Left hindlimb (tissue), 1 donor: Measurements from ENCODE around the gene NR3C2.
"Not testable (repeated sequence)": the region's sequence is repeated elsewhere in the genome, so short reads cannot be mapped to it uniquely, and the experiment has no call there.

ENCODE experiments used
- DNase-seq: peaks from one replicate; pipeline ENCODE4 v3.0.0-alpha.2; 2018

Gene NR3C2

DNA sequence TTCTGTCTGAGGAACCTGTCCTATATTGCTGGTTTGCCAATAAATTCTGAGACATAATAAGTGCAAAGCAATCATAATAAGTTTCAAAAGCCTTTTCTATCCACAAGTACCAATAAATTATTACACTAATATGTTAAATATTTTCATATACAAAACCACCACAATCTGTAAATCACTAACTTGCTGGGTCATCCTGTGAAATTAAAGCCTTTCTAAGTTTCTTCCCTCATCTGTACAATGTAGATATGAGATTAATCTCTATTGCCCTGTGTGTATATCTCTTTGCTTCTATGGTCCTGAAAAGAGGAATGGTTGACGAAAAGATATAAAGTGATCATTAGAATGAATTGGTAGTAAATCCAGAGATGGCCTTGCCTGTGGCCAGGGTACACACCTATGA is 231.6 kb downstream of the NR3C2 start:
- no peak for DNase-seq

DNA sequence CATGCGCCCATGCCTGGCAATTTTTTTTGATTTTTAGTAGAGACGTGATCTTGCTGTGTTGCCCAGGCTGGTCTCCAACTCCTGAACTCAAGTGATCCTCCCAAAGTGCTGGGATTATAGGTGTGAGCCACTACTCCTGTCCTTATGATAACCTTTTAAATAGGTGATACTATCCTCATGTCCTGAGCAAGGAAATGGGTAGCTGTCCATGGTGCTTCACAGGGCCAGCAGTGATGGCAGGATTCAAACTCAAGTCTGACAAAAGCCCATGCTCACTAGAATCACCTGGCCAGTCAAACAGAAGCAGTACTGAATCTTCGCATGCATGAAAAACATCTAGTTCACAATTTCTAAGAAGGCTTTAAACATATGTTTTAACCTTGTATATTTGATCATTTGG is 235.1 kb downstream of the NR3C2 start:
- no peak for DNase-seq

DNA sequence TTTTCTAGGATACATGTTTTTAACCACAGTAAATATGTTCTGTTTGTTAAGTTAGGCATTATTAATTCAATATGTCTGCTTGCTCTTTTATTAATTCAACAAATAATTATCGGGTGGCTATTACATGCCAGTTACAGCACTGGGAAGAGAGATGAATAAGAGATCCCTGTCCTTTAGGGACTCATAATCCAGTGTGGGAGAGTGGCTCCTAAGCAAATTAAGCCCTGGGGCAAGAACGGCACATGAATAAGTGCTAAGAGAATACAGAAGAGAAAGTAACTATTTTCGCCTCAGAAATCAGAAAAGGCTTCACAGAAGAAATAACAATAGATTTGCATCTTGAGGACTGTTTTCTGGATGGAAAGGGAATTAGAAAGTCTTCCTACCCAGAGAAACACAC is 236.7 kb downstream of the NR3C2 start:
- no peak for DNase-seq

DNA sequence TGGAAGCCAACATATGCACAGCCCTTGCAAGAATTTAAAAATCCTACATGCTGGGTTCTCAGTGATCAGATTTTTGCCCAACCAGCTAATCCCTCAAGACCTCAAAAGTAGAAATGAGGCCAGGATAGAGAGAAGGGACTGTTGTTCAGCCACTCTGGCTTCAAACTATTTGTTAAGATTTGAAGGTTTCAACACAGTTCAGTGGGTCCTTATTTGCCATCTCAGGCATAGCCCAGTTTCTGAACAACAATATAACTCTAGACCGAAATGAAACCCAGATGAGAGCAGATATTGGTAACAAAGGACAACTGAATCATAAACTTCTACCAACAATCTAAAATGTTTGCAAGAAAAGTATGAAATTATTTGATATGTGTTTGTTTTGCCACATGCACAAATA is 237.3 kb downstream of the NR3C2 start:
- no peak for DNase-seq

DNA sequence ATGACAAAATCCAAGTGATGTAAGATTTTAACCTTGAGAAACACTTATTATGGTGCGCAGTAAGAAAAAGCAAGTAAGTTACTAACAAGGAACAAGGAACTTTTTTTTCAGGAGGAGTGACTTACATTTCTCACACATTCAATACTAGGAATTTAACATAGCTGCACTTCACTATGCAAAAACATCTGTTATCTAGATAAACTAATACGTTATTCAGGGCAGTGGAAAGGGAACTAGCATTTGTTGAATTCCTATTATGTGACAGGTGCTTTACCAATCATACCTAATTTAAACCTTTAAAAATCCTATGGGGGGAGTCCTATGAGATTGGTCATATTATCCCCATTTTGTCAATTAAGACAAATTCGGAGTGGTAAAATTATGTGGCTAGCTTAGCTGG is 238.0 kb downstream of the NR3C2 start:
- no peak for DNase-seq

DNA sequence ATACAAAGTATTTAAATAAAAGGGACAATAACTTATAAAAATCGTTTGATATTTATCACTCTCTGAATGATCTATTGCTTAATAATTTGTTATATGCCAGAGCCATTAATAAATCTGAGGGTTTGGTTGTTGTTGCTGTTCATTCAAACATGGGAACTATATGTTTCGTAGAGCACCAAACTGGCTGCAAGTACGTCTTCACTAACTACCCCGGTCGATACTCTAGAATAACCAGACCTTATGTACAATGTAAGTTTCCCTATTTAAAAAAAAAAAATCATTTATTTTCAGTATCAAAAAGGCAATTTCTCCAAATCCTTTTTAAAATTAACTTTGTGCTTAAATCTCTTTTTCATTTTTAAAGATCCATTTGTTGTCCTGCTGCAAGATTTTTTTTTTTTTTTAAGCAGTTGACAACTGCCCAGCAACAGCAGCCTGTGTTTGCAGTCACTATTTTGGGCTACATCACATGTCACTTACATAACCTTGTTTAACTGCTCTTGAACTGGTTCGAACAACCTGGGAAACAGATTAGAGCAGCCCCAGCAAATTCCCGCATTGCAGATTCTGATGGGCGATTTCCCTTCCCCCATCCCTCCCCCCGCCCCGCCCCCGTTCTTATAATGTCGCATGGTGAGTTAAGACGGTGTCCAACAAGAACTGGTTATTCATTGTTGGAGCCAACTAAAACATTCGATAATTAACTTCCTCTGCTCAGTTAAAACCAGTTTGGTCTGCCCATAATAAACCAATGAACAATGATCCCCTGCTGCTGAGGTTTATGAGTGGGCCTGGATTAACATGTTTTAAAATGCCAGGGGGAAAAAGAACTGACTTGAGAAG is 238.9 kb downstream of the NR3C2 start:
- DNase-seq, result peak; percentile 55

DNA sequence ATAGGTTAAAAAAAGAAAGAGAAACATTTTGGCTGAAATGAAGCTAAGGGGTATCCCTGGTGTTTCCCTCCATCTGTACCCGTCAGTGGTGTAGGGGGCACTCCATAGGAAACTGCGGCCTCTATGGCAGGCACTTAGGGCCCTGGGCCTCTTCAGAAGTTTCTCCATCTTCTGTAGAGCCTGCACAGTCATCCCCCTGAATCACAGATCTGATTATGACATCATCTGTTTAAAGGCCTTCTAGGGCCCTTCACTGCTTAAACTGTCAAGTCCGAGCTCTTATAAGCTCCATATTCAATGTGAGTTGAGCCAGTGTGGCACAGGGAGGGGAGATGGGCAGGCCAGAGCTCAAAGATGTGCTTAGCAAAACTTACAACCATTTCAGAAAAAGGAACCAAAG is 241.3 kb downstream of the NR3C2 start:
- DNase-seq, result no peak

DNA sequence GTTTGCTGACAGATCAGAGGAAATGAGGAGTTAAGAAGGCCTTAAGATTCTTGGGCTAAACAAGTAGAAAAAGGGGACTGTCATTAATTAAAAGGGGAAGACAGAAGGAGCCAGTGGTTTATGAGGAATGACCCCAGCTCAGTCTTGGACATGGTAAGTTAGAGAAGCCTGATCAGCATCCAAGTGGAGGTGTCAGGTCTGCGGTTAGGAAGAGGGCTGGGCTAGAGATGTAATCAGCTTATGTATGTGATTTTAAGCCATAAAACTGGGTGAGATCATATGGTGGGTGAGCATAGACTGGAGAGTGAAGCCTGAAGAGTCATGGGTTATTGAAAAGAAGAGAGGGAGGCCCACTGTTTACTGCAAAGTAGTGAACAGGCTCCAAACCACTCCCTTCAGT is 246.1 kb downstream of the NR3C2 start:
- no peak for DNase-seq

DNA sequence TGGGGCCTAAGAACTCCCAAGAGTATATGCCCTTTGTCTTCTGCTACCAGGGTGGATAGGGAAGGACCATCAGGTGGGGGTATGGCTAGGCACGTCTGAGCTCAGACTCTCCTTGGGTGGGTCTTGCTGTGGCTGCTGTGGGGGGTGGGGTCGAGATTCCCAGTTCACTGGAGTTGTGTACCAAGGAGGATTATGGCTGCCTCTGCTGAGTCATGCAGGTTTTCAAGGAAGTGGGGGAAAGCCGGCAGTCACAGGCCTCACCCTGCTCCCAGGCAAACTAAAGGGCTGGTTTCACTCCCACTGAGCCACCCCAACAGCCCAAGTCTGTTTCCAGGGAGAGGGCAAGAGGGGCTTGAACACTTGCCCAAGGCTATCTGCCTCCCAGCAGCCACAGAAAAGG is 249.7 kb downstream of the NR3C2 start:
- no peak for DNase-seq

DNA sequence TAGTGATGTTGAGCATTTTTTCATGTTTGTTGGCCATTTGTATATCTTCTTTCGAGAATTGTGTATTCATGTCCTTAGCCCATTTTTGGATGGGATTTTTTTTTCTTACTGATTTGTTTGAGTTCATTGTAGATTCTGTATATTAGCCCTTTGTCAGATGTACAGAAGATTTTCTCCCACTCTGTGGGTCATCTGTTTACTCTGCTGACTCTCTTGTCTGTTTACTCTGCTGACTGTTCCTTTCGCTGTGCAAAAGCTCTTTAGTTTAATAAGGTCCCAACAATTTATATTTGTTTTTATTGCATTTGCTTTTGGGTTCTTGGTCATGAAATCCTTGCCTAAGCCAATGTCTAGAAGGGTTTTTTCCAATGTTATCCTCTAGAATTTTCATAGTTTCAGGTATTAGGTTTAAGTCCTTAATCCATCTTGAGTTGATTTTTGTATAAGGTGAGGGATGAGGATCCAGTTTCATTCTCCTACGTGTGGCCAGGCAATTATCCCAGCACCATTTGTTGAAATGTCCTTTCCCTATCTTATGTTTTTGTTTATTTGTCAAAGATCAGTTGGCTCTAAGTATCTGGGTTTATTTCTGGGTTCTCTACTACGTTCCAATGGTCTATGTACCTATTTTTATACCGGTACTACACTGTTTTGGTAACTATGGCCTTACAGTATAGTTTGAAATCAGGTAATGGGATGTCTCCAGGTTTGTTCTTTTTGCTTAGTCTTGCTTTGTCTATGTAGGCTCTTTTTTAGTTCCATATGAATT is 254.6 kb downstream of the NR3C2 start:
- DNase-seq, result not testable (repeated sequence)

DNA sequence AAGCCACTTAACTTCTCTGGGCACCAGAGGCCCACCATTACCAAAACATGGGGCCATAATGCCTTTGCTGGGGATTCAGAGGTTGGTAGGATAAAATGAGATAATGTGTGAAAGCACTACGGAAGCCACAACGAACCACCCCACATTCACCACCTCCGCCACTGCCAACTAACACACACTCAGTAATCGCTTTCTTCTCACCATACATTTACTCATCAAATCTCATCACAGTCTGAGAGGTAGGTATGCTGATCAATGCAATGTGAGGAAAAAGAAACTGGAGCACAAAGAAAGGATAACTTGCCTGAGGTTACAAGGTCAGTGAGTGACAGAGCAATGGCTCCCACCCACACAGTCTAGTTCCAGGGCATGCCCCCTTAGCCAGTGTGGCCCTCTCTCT is 257.3 kb downstream of the NR3C2 start:
- DNase-seq, result no peak

DNA sequence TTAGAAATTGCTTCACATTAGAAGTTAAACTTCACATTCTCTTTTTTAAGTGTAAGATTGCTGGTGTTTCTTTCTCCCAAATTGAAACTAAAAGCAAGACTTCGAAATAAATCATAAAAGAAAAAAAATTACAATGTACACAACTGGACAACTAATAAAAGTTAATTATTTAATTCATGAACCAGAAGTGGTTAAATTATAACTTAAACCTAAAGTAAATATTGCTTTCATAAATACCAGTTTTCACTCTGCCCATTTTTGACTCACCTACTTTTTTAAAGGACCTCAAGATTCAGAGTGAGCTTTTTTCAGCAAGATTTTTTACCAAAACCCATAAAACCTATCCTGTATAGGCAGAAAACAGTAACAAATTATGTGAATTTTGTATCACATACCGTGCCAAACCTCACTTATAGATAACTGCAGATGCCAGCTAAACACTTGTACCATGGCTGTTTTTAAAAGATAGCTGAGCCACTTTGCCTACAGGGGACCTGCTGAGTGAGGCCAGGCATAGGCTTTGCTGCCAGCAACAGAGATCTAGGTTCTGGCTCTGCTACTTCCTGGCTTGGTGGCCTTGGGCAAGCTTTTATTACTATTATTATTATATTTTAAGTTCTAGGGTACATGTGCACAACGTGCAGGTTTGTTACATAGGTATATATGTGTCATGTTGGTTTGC is 259.8 kb downstream of the NR3C2 start:
- DNase-seq, result no peak

DNA sequence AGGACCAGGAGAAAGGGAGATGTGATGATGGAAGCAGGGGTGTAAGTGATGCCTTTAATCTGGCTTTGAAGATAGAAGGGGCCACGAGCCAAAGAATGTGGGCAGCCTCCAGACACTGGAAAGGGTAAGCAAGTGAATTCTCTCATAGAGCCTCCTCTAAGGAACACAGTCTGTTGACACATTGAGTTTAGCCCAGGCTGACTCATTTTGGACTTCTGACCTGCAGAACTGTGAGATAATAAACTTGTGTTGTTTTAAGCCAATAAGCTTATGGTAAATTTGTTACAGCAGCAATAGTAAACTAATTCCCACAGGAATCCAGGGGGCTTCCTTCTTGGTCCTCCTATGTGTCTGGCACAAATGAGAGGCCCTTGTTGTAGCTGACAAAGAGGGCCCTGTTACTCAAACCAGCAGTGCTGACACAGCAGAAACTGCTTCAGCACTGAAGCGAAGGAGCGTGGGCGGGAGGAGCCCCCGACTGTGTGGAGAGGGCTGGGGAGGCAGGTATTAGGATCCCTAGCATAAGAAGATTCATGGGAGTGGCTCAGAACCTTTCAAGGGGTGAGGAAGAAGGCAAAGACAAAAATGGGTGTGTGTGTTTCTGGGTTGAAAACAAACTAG is 268.7 kb downstream of the NR3C2 start:
- no peak for DNase-seq

DNA sequence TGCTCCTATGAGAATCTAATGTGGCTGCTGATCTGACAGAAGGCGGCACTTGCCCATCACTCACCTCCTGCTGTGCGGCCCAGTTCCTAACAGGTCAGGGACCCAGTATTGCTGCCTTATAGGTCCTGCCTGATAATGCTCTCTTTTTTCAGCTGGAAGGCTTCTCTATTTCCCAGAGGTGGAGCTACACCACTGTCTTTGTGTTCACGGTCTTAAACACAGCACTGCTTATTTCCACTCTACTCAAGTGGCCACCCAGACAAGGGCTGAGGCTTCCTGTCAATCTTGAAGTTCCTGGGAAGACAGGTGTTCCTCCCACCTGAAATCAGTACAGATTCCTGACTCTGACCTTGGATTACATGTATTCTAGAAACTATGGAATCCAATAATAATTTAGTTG is 270.6 kb downstream of the NR3C2 start:
- DNase-seq, result no peak

DNA sequence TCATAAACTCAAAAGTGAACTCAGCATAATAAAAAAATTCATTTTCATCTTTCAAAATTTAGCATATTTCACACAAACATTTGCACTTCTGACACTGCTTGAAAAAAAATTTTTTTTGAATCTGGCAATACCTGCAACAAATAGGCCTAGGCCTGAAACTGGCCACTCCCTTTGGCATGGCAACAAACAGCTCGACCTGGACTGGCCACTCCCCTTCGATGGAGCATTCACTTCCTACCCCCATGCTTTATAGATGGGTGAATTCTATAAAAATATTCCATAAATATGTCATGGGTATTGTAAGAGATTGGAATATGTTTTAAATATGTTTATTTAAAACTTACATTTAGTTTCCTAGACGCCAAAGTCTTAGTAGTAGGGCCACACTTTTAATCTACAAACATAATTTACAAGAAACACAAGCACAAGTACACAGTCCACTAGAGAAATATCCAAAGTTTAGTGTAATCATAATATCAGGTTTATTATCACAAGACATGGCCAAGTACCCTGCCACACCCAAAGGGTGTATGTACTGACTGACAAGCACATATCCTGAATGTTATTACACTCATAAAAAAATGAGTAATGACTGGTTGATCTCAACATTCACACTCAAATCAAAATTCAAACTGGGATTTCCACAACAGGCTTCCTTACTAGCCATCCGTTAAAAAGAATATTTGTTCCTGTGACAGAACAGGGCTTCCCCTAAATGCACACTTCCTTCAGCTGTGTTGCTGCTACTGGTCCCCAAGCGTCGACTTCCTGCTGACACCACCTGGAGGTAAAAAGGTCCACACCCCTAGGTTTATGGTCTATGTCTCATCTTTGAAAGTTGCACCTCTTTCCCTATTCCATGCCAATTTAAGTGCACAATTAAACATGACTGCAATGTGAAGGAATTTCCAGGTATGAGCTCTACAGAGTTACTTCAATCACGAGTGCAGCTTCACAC is 271.5 kb downstream of the NR3C2 start:
- no peak for DNase-seq

DNA sequence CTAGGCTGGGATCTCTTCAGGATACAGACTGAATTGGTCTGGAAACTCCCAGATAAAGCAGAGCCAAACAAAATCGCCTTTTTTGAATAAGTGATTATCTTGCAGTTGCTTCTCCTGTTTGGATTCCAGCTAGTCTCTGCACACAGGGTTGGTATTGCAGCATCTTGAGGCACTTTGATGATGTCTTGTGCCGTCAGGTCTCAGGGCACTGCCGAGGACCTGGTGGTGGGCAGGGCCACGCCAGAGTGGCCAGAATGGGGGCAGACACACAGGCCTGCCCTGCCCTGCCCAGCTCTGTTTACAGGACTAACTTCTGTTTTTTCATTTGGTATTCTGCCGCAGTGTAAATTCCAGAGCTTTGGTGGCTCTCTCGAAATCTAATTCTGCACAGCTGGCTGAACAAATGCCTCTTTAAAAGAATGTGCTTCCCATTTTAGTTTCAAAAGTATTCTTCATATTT is 276.1 kb downstream of the NR3C2 start:
- DNase-seq, result peak; percentile 47

DNA sequence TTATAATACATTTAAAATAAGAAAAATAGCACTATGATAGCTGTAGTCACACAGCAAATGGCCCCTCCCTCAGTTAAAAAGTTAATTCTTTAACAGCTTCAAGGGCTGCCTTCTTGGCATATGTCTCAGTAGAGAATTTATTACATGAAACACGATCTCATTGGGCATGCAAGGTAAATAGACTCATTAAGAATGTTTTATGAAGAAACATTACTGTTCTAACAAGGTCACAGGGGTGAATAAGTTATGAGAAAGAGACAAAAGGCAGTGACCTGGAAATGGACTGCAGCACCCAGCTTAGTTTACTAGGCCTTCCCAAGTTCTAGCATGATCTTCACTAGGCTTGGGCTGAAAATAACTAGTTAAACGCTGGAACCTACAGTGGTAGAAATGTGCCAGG is 277.7 kb downstream of the NR3C2 start:
- DNase-seq, result no peak

DNA sequence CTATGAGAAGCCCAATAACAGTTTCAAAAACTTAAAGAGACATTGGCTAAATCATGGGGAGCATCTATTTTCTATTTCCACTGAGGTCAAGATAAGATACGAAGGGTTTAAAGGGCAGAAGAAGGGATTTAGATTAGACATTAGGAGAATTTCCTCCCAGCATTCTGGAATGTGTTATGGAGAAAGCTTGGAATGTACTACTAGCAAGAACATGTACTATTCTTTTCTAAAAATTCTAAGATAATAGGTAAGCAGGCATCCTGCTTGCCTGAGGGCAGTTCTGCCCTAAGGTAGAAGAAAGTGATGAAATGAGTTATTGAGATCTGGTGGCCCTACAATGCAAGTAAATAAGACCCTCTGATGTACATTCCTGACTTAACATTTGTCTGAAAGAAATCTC is 279.2 kb downstream of the NR3C2 start:
- no peak for DNase-seq

DNA sequence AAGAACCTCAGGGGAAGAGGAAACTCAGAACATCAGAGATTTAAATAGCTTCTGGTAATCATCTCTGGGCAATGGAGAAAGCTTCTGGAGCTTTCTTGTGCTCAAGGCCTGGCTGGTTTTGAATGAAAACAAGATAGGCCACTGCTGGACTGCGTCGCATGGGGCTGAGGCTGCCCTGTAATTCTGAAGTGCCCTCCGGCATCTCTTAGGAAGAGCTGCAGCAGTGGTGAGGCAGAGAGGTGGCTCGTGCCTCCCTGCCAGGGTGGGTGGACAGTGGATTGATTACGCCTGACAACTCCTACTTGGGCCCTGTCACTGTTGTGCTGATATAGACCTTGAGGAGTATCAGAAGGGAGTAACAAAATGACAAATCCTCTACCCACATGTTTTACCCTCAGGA is 279.7 kb downstream of the NR3C2 start:
- DNase-seq, result no peak

DNA sequence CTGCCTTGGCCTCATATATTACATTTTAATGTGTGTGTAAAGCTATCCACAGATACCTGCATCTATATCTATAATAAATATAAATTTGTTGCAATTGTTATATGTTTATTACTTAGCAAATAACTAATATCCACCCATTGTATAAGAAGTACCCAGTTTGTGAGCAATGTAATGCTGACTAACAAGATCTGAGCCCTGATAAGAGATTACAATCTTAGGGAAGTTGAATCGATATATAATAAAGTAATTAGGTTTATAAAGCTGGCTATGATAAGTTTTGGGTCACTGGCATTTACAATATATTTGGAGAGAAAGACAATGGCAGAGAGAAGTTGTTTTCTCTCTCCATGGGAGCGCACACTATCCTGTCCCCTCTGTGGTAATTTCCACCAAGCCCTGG is 280.6 kb downstream of the NR3C2 start:
- no peak for DNase-seq

DNA sequence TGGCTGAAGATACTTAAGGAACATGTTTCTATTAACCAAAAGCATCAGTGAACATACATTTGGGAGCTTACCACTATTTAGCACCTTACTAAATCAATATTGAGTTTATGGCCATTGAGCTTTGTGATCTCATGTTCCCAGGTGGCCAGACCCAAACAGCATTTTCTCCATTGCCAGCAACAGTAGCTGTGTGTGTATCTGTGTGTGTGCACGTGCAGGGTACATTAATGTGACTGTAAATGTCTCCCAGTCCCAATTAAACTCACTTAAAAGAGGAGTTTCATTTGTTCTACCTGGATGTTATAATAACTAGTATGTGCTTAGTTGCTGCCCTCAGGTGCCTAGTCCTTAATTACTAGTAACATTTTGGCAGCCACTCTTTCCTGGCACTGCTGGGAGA is 282.4 kb downstream of the NR3C2 start:
- DNase-seq, result no peak

DNA sequence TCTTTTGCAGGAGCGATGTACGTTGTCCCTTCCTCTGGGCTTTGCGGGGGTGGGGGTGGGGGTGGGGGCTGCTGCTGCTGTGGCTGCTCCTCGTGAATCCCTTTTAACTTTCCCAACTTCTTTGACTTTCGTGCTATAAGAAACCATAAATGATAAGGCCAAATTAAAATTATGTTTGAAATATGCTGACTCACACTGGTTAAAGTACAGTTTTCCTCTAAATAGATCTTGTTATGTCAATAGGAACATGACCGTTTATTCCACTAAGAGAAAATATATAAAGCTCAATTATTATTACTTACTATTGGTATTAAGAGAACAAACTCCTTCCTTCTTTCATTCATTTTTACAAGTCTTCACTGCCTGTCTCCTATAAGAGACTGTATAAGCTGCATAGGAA is 287.4 kb downstream of the NR3C2 start:
- no peak for DNase-seq
